GM23248 (cell line): ENCODE measurements around the gene EEF2KMT.

Experiments
- EZH2 ChIP-seq: fragments of 200-600 bp; sonication (generic); IDR thresholded peaks from 2 replicates; pipeline ENCODE4 v1.6.1; 2018; ENCODE audit warnings: antibody characterized with exemption, mild to moderate bottlenecking; ENCODE audit not compliant: insufficient read depth, poor library complexity, severe bottlenecking
- EZH2phosphoT487 ChIP-seq: fragments of 200-600 bp; sonication (generic); IDR thresholded peaks from 2 replicates; pipeline ENCODE4 v1.6.1; 2018; ENCODE audit warnings: antibody characterized with exemption, moderate library complexity, mild to moderate bottlenecking, low read depth; ENCODE audit not compliant: insufficient read depth

DNA sequence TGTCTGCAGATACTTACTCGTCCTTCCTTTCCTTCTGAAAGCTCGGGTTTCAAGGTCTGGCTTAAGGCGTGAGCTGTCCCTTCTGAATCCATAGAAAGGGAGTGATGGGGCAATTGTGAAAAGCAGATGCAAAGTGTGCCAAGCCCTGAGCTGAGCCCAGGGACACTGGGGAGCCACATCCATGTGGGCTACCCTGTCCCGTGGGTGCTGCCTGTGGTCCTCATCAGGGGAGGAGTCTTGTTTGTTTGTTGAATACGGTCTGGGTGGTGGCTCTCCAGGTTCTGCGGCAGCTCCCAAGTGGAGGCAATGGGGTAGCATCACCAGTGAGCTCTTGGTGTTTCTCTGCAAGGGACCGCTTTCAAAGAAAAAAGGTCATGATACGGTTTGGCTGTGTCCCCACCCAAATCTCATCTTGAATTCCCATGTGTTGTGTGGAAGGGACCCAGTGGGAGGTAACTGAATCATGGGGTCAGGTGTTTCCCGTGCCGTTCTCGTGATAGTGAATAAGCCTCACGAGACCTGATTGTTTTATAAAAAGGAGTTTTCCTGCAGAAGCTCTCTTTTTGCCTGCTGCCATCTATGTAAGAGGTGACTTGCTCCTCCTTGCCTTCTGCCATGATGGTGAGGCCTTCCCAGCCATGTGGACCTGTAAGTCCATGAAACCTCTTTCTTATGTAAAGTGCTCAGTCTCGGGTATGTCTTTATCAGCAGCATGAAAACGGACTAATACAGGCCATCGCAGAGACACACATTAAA lies 27.0 kb downstream of the EEF2KMT start:
- TF ChIP-seq EZH2 (no peak), EZH2phosphoT487 (no peak)
